ENCODE measurements around the gene EYA4. TPM values are rescaled to one million over a fixed set of nuclear protein-coding genes. Genes with fewer than 3 reads are reported as not detected.

The EYA4 gene
- total RNA-seq, 1 experiment from 2014 or later, result not detected

GRCh38 chr6:133227344-133227743 lies 13.8 kb upstream of the EYA4 start:
- POLR2A ChIA-PET, result no interaction called here
- H3K27me3 ChIP-seq (ENCODE audit: control insufficient read depth, insufficient read depth, low read length), result no peaks in the 10 kb centered on the region
- intact Hi-C loops (cut with micrococcal nuclease; ENCODE audit: unreplicated experiment) (no loop called here), in situ Hi-C loops (cut with HindIII; ENCODE audit: low pct_unique_long_range_greater_than_20kb, low sequenced_read_pairs) (no loop called here)
- DNase-seq (ENCODE audit: low read depth, low spot score), result no peak
- CTCF ChIA-PET, result no interaction called here
- no peaks in the 10 kb centered on the region for H3K4me1 ChIP-seq (ENCODE audit: control insufficient read depth, insufficient read depth, low read length)
- H3K4me3 ChIP-seq (ENCODE audit: low read depth in 2 of 2, low read length in 2 of 2), result no peak overlapping the region
- TF ChIP-seq CTCF (IDR thresholded peaks at IDR 0.05), result no peak
- no peak for TF ChIP-seq TCF7L2 (IDR thresholded peaks at IDR 0.05; ENCODE audit: low read depth, low read length)
- no peak for TF ChIP-seq REST (IDR thresholded peaks at IDR 0.05; ENCODE audit: insufficient read depth in 1 of 2, low read depth in 2 of 2, low read length in 1 of 2)
- TF ChIP-seq SIN3A (IDR thresholded peaks at IDR 0.05; ENCODE audit: borderline replicate concordance, insufficient read depth, low read depth, low read length), result no peak
- TF ChIP-seq POLR2AphosphoS5 (IDR thresholded peaks at IDR 0.05; ENCODE audit: low read depth, low read length), result no peak
- no peak for ATAC-seq
- H3K27ac ChIP-seq (ENCODE audit: low read length), result no peak overlapping the region
- H3K9me3 ChIP-seq (ENCODE audit: control insufficient read depth, insufficient read depth, low read depth, low read length), result no peaks in the 10 kb centered on the region
- no peaks in the 10 kb centered on the region for H3K36me3 ChIP-seq (ENCODE audit: control insufficient read depth, insufficient read depth, low read length)
- no TSS peak for BruUV-seq (replicated peaks)

GRCh38 chr6:133230052-133230451 lies 11.1 kb upstream of the EYA4 start:
- DNase-seq (ENCODE audit: low read depth, low spot score) (no peak), ATAC-seq (no peak)
- in situ Hi-C loops (cut with HindIII; ENCODE audit: low pct_unique_long_range_greater_than_20kb, low sequenced_read_pairs), result no loop called here
- no TSS peak for BruUV-seq (replicated peaks)
- Histone ChIP-seq H3K4me1 (ENCODE audit: control insufficient read depth, insufficient read depth, low read length) (no peaks in the 10 kb centered on the region), H3K27me3 (ENCODE audit: control insufficient read depth, insufficient read depth, low read length) (no peaks in the 10 kb centered on the region), H3K27ac (ENCODE audit: low read length) (no peak overlapping the region), H3K9me3 (ENCODE audit: control insufficient read depth, insufficient read depth, low read depth, low read length) (no peaks in the 10 kb centered on the region), H3K4me3 (ENCODE audit: low read depth in 2 of 2, low read length in 2 of 2) (no peak overlapping the region), H3K36me3 (ENCODE audit: control insufficient read depth, insufficient read depth, low read length) (no peaks in the 10 kb centered on the region)
- ChIA-PET CTCF (no interaction called here), POLR2A (interaction anchor here (0.6 kb wide), 1 partner anchor 132 kb away, joined by 3 read pairs; no protein-coding TSS in a partner anchor)
- TF ChIP-seq SIN3A (IDR thresholded peaks at IDR 0.05; ENCODE audit: borderline replicate concordance, insufficient read depth, low read depth, low read length) (no peak), CTCF (IDR thresholded peaks at IDR 0.05) (no peak), POLR2AphosphoS5 (IDR thresholded peaks at IDR 0.05; ENCODE audit: low read depth, low read length) (no peak), TCF7L2 (IDR thresholded peaks at IDR 0.05; ENCODE audit: low read depth, low read length) (no peak), REST (IDR thresholded peaks at IDR 0.05; ENCODE audit: insufficient read depth in 1 of 2, low read depth in 2 of 2, low read length in 1 of 2) (no peak)
- intact Hi-C loops (cut with micrococcal nuclease; ENCODE audit: unreplicated experiment), result no loop called here

Measured in Panc1 (cell line).